ENCODE data around the gene NSMCE1. TPM values are rescaled to one million over a fixed set of nuclear protein-coding genes. Genes with fewer than 3 reads are reported as not detected.

The NSMCE1 gene
- total and polyA plus RNA-seq, 5 donors: 27.3 to 40.1 (median 29.9) TPM

- no peaks in the 10 kb centered on the region for H3K4me1 ChIP-seq (ENCODE audit: control insufficient read depth, insufficient read depth, low read length)
- DNase-seq: peak in 1 of 3 donors; percentile 46
- ATAC-seq: no peak
- no peak overlapping the region for H3K27ac ChIP-seq (ENCODE audit: low read length)
- WGBS: 94% methylated on average over 18 of the region's 18 CpGs
- H3K27me3 ChIP-seq (ENCODE audit: control insufficient read depth, insufficient read depth): no peaks in the 10 kb centered on the region
- no peaks in the 10 kb centered on the region for H3K9me3 ChIP-seq (ENCODE audit: control insufficient read depth, low read length)
- H3K4me3 ChIP-seq (ENCODE audit: low read length): no peak overlapping the region
- intact Hi-C loops (cut with DNase I): loop anchor here (5.0 to 10.0 kb wide), 4 partner anchors 37 to 225 kb away; partner anchors contain the start of genes IL4R (in 1 of the 4) and NSMCE1 (in 1 of the 4)
Observed at GRCh38 chr16:27229891-27230470, 38.6 kb downstream of the NSMCE1 start.

GRCh38 chr16:27228621-27229501, 39.7 kb downstream of the NSMCE1 start:
- ATAC-seq (no peak), DNase-seq (peak in 1 of 3 donors; percentile 55)
- intact Hi-C loops (cut with DNase I): no loop called here
- Histone ChIP-seq H3K27me3 (ENCODE audit: control insufficient read depth, insufficient read depth) (no peaks in the 10 kb centered on the region), H3K4me3 (ENCODE audit: low read length) (no peak overlapping the region), H3K9me3 (ENCODE audit: control insufficient read depth, low read length) (no peaks in the 10 kb centered on the region), H3K27ac (ENCODE audit: low read length) (no peak overlapping the region), H3K4me1 (ENCODE audit: control insufficient read depth, insufficient read depth, low read length) (no peaks in the 10 kb centered on the region)
- WGBS: 74% methylated on average over 21 of the region's 21 CpGs

GRCh38 chr16:27228045-27228444, 40.5 kb downstream of the NSMCE1 start:
- H3K4me1 ChIP-seq (ENCODE audit: control insufficient read depth, insufficient read depth, low read length): no peaks in the 10 kb centered on the region
- ATAC-seq: no peak
- H3K9me3 ChIP-seq (ENCODE audit: control insufficient read depth, low read length): no peaks in the 10 kb centered on the region
- intact Hi-C loops (cut with DNase I): no loop called here
- no peaks in the 10 kb centered on the region for H3K27me3 ChIP-seq (ENCODE audit: control insufficient read depth, insufficient read depth)
- 89% methylated on average over 12 of the region's 12 CpGs for WGBS
- DNase-seq: peak in 1 of 3 donors; percentile 36
- H3K27ac ChIP-seq (ENCODE audit: low read length): no peak overlapping the region
- H3K4me3 ChIP-seq (ENCODE audit: low read length): no peak overlapping the region

GRCh38 chr16:27226976-27227705, 41.4 kb downstream of the NSMCE1 start:
- Histone ChIP-seq H3K27ac (ENCODE audit: low read length) (no peak overlapping the region), H3K4me3 (ENCODE audit: low read length) (no peak overlapping the region), H3K4me1 (ENCODE audit: control insufficient read depth, insufficient read depth, low read length) (peaks cover 7% of the 10 kb centered on the region), H3K9me3 (ENCODE audit: control insufficient read depth, low read length) (no peaks in the 10 kb centered on the region), H3K27me3 (ENCODE audit: control insufficient read depth, insufficient read depth) (no peaks in the 10 kb centered on the region)
- intact Hi-C loops (cut with DNase I): no loop called here
- ATAC-seq (no peak), DNase-seq (peak in 2 of 3 donors; percentile 28 to 30)
- WGBS: 88% methylated on average over 16 of the region's 16 CpGs

GRCh38 chr16:27226476-27226875, 42.1 kb downstream of the NSMCE1 start:
- Histone ChIP-seq H3K27me3 (ENCODE audit: control insufficient read depth, insufficient read depth) (no peaks in the 10 kb centered on the region), H3K4me3 (ENCODE audit: low read length) (no peak overlapping the region), H3K4me1 (ENCODE audit: control insufficient read depth, insufficient read depth, low read length) (peaks cover 7% of the 10 kb centered on the region), H3K9me3 (ENCODE audit: control insufficient read depth, low read length) (no peaks in the 10 kb centered on the region), H3K27ac (ENCODE audit: low read length) (no peak overlapping the region)
- no peak for ATAC-seq
- 83% methylated on average over 20 of the region's 20 CpGs for WGBS
- DNase-seq: peak in 2 of 3 donors; percentile 60 to 61
- intact Hi-C loops (cut with DNase I): no loop called here

- H3K27me3 ChIP-seq (ENCODE audit: control insufficient read depth, insufficient read depth): no peaks in the 10 kb centered on the region
- no peak overlapping the region for H3K4me3 ChIP-seq (ENCODE audit: low read length)
- DNase-seq: peak in 2 of 3 donors; percentile 60 to 68
- intact Hi-C loops (cut with DNase I): no loop called here
- no peaks in the 10 kb centered on the region for H3K9me3 ChIP-seq (ENCODE audit: control insufficient read depth, low read length)
- WGBS: 74% methylated on average over 27 of the region's 27 CpGs
- H3K4me1 ChIP-seq (ENCODE audit: control insufficient read depth, insufficient read depth, low read length): peaks cover 7% of the 10 kb centered on the region
- no peak overlapping the region for H3K27ac ChIP-seq (ENCODE audit: low read length)
- ATAC-seq: no peak
Observed at GRCh38 chr16:27225536-27226360, 42.8 kb downstream of the NSMCE1 start.

- no peaks in the 10 kb centered on the region for H3K27me3 ChIP-seq (ENCODE audit: control insufficient read depth, insufficient read depth)
- peaks cover 7% of the 10 kb centered on the region for H3K4me1 ChIP-seq (ENCODE audit: control insufficient read depth, insufficient read depth, low read length)
- DNase-seq (peak in 1 of 3 donors; percentile 31), ATAC-seq (no peak)
- no peaks in the 10 kb centered on the region for H3K9me3 ChIP-seq (ENCODE audit: control insufficient read depth, low read length)
- H3K27ac ChIP-seq (ENCODE audit: low read length): no peak overlapping the region
- no peak overlapping the region for H3K4me3 ChIP-seq (ENCODE audit: low read length)
- WGBS: 79% methylated on average over 19 of the region's 19 CpGs
- intact Hi-C loops (cut with DNase I): no loop called here
Observed at GRCh38 chr16:27224741-27225300, 43.8 kb downstream of the NSMCE1 start.

- Histone ChIP-seq H3K4me3 (ENCODE audit: low read length) (no peak overlapping the region), H3K27ac (ENCODE audit: low read length) (no peak overlapping the region), H3K4me1 (ENCODE audit: control insufficient read depth, insufficient read depth, low read length) (peaks cover 7% of the 10 kb centered on the region), H3K27me3 (ENCODE audit: control insufficient read depth, insufficient read depth) (no peaks in the 10 kb centered on the region), H3K9me3 (ENCODE audit: control insufficient read depth, low read length) (no peaks in the 10 kb centered on the region)
- ATAC-seq: no peak
- WGBS: 90% methylated on average over 14 of the region's 14 CpGs
- intact Hi-C loops (cut with DNase I): no loop called here
- peak in 2 of 3 donors; percentile 53 to 60 for DNase-seq
Observed at GRCh38 chr16:27224271-27224737, 44.3 kb downstream of the NSMCE1 start.

- 84% methylated on average over 6 of the region's 6 CpGs for WGBS
- peak in 1 of 3 donors; percentile 40 for DNase-seq
- no peak overlapping the region for H3K4me3 ChIP-seq (ENCODE audit: low read length)
- intact Hi-C loops (cut with DNase I): no loop called here
- peaks cover 7% of the 10 kb centered on the region for H3K4me1 ChIP-seq (ENCODE audit: control insufficient read depth, insufficient read depth, low read length)
- ATAC-seq: no peak
- H3K27me3 ChIP-seq (ENCODE audit: control insufficient read depth, insufficient read depth): no peaks in the 10 kb centered on the region
- no peak overlapping the region for H3K27ac ChIP-seq (ENCODE audit: low read length)
- no peaks in the 10 kb centered on the region for H3K9me3 ChIP-seq (ENCODE audit: control insufficient read depth, low read length)
Observed at GRCh38 chr16:27223701-27224100, 44.9 kb downstream of the NSMCE1 start.

GRCh38 chr16:27223226-27223610, 45.4 kb downstream of the NSMCE1 start:
- Histone ChIP-seq H3K4me1 (ENCODE audit: control insufficient read depth, insufficient read depth, low read length) (peaks cover 7% of the 10 kb centered on the region), H3K4me3 (ENCODE audit: low read length) (no peak overlapping the region), H3K27me3 (ENCODE audit: control insufficient read depth, insufficient read depth) (no peaks in the 10 kb centered on the region), H3K9me3 (ENCODE audit: control insufficient read depth, low read length) (no peaks in the 10 kb centered on the region), H3K27ac (ENCODE audit: low read length) (peak overlapping the region; percentile 15)
- intact Hi-C loops (cut with DNase I): no loop called here
- WGBS: 64% methylated on average over 8 of the region's 8 CpGs
- ATAC-seq: peak in 1 of 2 donors; percentile 5
- DNase-seq: no peak

Measured in right cardiac atrium (tissue), 5 donors.